Mucosa of descending colon (tissue), 3 donors: ENCODE data around the gene GCNT4. TPM values are rescaled to one million over a fixed set of nuclear protein-coding genes. Genes with fewer than 3 reads are reported as not detected.

Experiments used
- ATAC-seq: fragments of 200-7000 bp; cut with Tn5 transposase; one replicate; pipeline ENCODE4 v1.9.1; 2020; ENCODE audit warnings: mild to moderate bottlenecking, moderate library complexity
- DNase-seq, 3 donors: peaks; one replicate each; pipeline ENCODE4 v3.0.0-alpha.2; 2020
- H3K36me3 ChIP-seq: fragments of 200-600 bp; one replicate; pipeline ENCODE4 v1.8.0; 2021; ENCODE audit warnings: low read depth, mild to moderate bottlenecking
- H3K4me1 ChIP-seq: fragments of 200-600 bp; one replicate; pipeline ENCODE4 v1.8.0; 2021; ENCODE audit warnings: low read depth, mild to moderate bottlenecking
- H3K4me3 ChIP-seq: fragments of 200-600 bp; one replicate; pipeline ENCODE4 v1.8.0; 2021; ENCODE audit warnings: mild to moderate bottlenecking
- H3K9me3 ChIP-seq: fragments of 200-600 bp; one replicate; pipeline ENCODE4 v1.8.0; 2021; ENCODE audit warnings: mild to moderate bottlenecking
- intact Hi-C, 2 donors: fragments of 100-400 bp; cut with DNase I in 1 of 2; cut with micrococcal nuclease in 1 of 2; formaldehyde crosslinking; loops; one replicate each; pipeline versions ENCODE4 v1.11.0 to v1.11.1; 2022; cut with DNase I, micrococcal nuclease
- total RNA-seq, 3 donors: library from RNA; stranded (reverse); fragmentation: NEBNext Ultra II Directional in 2 of 3; extraction: Animal tissue kit (Norgen Biotek cat#: 25700) in 2 of 3; gene quantifications; one replicate each; pipeline versions ENCODE4 v1.2.1 to v1.2.4, GENCODE V29; 2021 to 2023
- TF ChIP-seq, protein P1 (sequence below): fragments of 200-600 bp; IDR thresholded peaks from one replicate; pipeline ENCODE4 v1.8.0; 2022; ENCODE audit warnings: antibody characterized with exemption, mild to moderate bottlenecking
- donor health status: DM: no; HTN: no; CAD: no; lungs with moderate emphysema.
- donor health status: DM: no; HTN: no; CAD: no.
- donor health status: DM: no; HTN: yes; CAD: no.

Gene GCNT4
- total RNA-seq, 3 donors from 2014 or later, result 0.92 to 6.1 (median 2.4) TPM

DNA sequence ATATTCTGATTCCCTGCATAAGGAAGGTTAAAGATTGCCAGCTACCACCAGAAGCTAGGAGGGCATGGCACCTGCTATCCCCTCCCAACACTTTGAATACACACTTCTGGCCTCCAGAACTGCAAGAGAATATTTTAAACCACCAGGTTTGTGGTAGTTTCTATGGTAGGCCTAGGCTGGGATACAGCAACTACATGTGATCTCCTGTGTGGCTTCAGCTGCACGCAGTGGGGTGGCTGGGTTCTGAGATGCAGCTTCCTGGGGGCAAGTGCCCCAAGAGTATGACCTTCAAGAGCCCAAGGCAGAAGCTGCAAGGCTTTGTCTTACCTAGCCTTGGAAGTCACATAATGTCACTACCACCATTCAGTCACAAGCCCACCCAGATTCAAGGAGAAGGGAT lies 39.6 kb downstream of the GCNT4 start:
- Histone ChIP-seq H3K36me3 (no peaks in the 10 kb centered on the region), H3K9me3 (no peaks in the 10 kb centered on the region), H3K4me3 (no peak overlapping the region), H3K4me1 (no peaks in the 10 kb centered on the region)
- DNase-seq (no peak), ATAC-seq (no peak)
- TF ChIP-seq, protein P1, sequence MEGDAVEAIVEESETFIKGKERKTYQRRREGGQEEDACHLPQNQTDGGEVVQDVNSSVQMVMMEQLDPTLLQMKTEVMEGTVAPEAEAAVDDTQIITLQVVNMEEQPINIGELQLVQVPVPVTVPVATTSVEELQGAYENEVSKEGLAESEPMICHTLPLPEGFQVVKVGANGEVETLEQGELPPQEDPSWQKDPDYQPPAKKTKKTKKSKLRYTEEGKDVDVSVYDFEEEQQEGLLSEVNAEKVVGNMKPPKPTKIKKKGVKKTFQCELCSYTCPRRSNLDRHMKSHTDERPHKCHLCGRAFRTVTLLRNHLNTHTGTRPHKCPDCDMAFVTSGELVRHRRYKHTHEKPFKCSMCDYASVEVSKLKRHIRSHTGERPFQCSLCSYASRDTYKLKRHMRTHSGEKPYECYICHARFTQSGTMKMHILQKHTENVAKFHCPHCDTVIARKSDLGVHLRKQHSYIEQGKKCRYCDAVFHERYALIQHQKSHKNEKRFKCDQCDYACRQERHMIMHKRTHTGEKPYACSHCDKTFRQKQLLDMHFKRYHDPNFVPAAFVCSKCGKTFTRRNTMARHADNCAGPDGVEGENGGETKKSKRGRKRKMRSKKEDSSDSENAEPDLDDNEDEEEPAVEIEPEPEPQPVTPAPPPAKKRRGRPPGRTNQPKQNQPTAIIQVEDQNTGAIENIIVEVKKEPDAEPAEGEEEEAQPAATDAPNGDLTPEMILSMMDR, result no peak
- intact Hi-C loops, result no loop called here

DNA sequence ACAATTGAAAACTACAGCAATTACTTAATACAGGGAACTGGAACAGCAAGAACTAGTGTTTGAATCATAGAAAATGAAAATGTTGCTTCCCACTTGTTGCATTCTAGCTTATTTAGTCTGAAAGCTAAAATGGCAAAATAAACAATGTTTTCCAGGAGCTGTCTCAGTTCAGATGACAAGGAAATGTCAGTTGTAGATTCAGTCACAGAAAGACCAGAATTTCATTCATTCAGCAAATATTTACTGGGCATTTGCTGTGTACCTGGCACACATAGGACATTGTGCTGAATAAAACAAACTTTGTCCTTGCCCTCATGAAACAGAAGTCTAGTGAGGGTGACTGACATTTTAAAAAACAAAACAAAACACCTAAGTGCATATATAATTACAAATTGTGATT lies 41.5 kb downstream of the GCNT4 start:
- Histone ChIP-seq H3K4me1 (no peaks in the 10 kb centered on the region), H3K9me3 (peaks cover under 1% of the 10 kb centered on the region), H3K4me3 (no peak overlapping the region), H3K36me3 (no peaks in the 10 kb centered on the region)
- TF ChIP-seq, protein P1, result no peak
- intact Hi-C loops, result no loop called here
- no peak for ATAC-seq
- DNase-seq, result no peak

DNA sequence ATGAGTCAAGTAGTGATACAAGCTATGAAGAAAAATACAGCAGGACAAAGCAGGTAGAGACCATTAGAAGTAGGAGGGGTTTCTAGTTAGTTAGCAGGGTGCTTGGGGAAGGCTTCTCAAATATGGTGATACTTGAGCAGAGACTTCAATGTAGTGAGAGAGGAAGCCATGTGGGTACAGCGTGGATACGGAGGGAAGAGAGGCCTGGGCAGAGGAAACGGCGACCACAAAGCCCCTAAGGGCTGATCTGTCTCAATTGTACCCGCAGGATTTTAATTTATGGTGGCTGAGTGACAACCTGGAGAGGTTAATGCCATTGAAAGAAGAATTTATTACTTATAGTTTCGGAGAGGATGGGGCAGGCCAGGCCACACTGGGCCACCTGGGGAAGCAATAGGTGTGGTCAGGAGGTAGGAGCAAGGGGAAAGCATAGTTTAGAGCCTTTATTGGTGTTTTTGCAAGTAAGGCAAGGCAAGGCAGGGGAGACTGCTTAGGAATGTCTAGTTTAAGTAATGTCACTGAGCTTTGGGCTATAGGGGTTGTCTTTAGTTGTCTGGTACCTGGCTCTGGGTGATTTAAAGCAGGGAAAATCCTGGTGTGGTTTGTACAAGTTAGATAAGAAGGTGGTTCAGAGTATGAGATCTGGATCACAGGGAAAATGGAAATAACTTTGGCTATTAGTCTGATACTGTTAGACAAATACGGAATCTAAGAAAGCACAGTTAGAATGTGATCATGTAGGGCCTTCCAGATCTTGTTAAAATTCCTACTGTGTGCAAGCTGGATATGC lies 42.6 kb downstream of the GCNT4 start:
- no peaks in the 10 kb centered on the region for H3K36me3 ChIP-seq
- TF ChIP-seq, protein P1, result no peak
- no peaks in the 10 kb centered on the region for H3K4me1 ChIP-seq
- intact Hi-C loops, result no loop called here
- no peak overlapping the region for H3K4me3 ChIP-seq
- no peak for DNase-seq
- peaks cover 7% of the 10 kb centered on the region for H3K9me3 ChIP-seq
- no peak for ATAC-seq

DNA sequence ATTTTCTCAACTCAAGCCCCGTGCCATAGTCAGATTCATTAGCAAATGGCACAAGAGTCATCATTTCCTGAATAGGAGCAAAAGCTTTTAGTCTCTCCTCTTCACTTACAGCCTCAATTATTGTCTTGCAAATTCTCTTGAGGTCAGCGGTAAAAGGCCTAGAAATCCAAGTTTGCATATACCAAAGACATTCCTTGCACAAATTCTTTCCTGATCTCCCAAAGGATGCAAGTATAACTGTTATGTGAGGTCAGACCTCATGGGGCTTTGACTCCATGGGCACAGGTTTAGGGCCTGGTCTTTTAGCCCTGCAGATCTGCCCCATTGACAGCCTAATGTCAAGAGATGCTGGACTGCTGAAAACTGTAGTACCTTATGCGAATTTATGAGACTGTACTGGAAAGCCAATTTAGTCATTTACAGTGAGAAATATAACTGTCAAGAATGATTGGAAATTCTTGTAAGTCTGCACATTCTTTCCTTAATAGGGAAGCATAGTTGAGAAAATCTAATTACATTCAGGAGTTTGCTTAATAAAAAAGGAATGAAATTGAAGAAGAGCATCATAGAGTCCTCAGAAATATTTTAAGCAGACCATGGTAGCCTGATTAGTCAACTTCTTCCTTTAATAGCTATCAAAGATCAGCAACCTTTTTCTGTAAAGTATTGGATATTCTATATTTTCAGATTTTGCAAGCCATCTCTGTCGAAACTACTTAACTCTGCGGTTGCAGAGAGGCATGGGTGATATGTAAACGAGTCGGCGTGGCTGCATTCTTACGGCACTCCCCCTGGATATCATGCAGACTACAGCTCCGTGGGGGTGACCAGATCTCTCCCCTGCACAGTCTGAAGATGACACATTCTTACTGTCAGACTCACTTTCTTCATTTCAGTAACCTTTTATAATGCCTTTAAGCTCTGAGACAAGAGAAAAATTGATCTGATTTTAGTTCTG lies 45.2 kb downstream of the GCNT4 start:
- Histone ChIP-seq H3K4me3 (no peak overlapping the region), H3K9me3 (peaks cover 7% of the 10 kb centered on the region), H3K36me3 (no peaks in the 10 kb centered on the region), H3K4me1 (no peaks in the 10 kb centered on the region)
- intact Hi-C loops, result no loop called here
- ATAC-seq, result no peak
- no peak for DNase-seq
- TF ChIP-seq, protein P1, result no peak

DNA sequence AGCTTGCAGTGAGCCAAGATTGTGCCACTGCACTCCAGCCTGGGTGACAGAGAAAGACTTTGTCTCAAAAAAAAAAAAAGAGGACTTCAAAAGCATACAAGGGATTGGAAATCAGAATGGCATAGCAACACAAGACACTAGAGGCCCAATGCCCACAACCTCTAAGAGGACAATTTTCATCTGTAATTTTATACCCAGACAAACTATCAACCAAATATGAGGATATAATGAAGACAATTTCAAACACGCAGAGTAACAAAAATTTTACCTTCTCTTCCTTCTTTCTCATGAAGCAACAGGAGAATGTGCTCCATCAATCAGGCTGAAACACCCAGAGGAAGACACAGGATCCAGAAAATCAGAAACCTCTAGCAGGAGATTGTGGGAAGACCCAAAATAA lies 46.8 kb downstream of the GCNT4 start:
- no peak overlapping the region for H3K4me3 ChIP-seq
- H3K9me3 ChIP-seq, result peaks cover 7% of the 10 kb centered on the region
- TF ChIP-seq, protein P1, result no peak
- DNase-seq, result no peak
- no peaks in the 10 kb centered on the region for H3K36me3 ChIP-seq
- intact Hi-C loops, result no loop called here
- no peaks in the 10 kb centered on the region for H3K4me1 ChIP-seq
- no peak for ATAC-seq

Other genes with a start within 250 kb of the GCNT4 start
- gene FAM169A, start 186.2 kb downstream of the GCNT4 start, total RNA-seq, result 1 to 10 TPM; 2.7 to 4.1 (median 2.9) TPM
- under 1 TPM; 0.14 to 0.17 (median 0.16) TPM for gene ANKRD31, start 184.3 kb upstream of the GCNT4 start, total RNA-seq